Measurements from ENCODE around the gene LSMEM2. TPM values are rescaled to one million over a fixed set of nuclear protein-coding genes. Genes with fewer than 3 reads are reported as not detected.

Gene LSMEM2
- not detected in 2 replicates for polyA plus RNA-seq (2011; rRNA removed)
- not detected in 2 replicates for polyA minus RNA-seq (2011; rRNA and poly(A)+ RNA removed)

DNA sequence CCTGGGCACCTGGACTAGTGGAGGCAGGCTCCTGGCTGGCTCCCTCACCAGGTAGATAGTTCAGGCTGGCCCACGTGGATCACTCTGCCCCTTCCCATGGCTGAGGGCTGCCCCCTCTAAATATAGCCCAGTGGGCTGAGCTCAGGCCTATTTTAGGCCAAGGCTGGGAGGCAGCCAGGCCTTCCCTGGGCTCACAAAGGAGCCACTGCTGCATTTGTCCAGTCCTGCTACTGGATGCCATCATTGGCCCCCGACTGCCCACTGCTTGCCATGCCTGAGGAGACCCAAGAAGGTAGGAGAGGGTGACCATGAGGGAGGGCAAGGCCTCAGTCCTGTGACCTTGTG lies at the start of gene LSMEM2:
TSS of gene LSMEM2 (plus strand) at position 208 of the 345 bp plus-strand sequence. CDS start at position 235, 27 bp downstream.
- Histone ChIP-seq H3K4me3 (ENCODE audit: low read depth, low read length) (no peak within 1 kb of the TSS), H3K27ac (ENCODE audit: low read depth, low read length) (no peak within 1 kb of the TSS), H3K9me3 (ENCODE audit: control insufficient read depth, insufficient read depth, low read length) (no peaks in the 10 kb centered on the region; the same call in 1 of the 2 replicates), H3K27me3 (ENCODE audit: control insufficient read depth, insufficient read depth, low read length) (peaks cover 19% of the 10 kb centered on the region)
- POLR2A ChIA-PET, result interaction anchor here (0.8 to 1.4 kb wide), 3 partner anchors 12 to 43 kb away, joined by 3 to 6 read pairs (median 5); partner anchors contain the start of gene GNAI2
- TF ChIP-seq, protein P1, sequence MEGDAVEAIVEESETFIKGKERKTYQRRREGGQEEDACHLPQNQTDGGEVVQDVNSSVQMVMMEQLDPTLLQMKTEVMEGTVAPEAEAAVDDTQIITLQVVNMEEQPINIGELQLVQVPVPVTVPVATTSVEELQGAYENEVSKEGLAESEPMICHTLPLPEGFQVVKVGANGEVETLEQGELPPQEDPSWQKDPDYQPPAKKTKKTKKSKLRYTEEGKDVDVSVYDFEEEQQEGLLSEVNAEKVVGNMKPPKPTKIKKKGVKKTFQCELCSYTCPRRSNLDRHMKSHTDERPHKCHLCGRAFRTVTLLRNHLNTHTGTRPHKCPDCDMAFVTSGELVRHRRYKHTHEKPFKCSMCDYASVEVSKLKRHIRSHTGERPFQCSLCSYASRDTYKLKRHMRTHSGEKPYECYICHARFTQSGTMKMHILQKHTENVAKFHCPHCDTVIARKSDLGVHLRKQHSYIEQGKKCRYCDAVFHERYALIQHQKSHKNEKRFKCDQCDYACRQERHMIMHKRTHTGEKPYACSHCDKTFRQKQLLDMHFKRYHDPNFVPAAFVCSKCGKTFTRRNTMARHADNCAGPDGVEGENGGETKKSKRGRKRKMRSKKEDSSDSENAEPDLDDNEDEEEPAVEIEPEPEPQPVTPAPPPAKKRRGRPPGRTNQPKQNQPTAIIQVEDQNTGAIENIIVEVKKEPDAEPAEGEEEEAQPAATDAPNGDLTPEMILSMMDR (IDR thresholded peaks at IDR 0.05; ENCODE audit: low read depth, low read length), result no peak
- CTCF ChIA-PET, result interaction anchor here (1.0 to 2.2 kb wide), 2 partner anchors 19 to 87 kb away, joined by 3 to 9 read pairs; no protein-coding TSS in a partner anchor
- DNase-seq (ENCODE audit: low read depth, low spot score), result no peak

DNA sequence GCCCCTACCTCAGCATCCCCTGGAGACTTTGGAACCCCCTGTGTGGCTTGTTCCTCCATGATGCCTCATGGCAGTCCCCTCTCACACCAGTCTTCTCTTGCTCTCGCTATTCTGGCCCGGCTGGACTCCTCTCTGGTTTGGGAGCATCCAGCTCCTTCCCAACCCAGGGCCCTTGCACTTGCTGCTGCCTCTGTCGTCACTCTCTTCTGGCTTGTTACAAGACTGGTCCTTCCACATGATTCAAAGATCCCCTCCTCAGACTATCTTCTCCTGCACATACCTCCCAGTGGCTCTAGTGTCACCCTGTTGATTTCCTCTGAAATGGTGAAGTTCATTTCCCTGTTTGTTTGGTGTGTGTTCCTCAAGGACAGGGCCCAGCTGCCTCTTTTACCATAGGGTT lies 49.4 kb upstream of the LSMEM2 start:
- DNase-seq (ENCODE audit: low read depth, low spot score), result no peak
- Histone ChIP-seq H3K9me3 (ENCODE audit: control insufficient read depth, insufficient read depth, low read length) (no peaks in the 10 kb centered on the region; the same call in 1 of the 2 replicates), H3K27me3 (ENCODE audit: control insufficient read depth, insufficient read depth, low read length) (no peaks in the 10 kb centered on the region), H3K4me3 (ENCODE audit: low read depth, low read length) (no peak overlapping the region), H3K27ac (ENCODE audit: low read depth, low read length) (no peak overlapping the region)
- CTCF ChIA-PET, result interaction anchor here (1.0 to 5.5 kb wide), 2 partner anchors 17 to 31 kb away, joined by 5 to 45 read pairs; no protein-coding TSS in a partner anchor
- POLR2A ChIA-PET, result no interaction called here
- TF ChIP-seq, protein P1 (IDR thresholded peaks at IDR 0.05; ENCODE audit: low read depth, low read length), result no peak

DNA sequence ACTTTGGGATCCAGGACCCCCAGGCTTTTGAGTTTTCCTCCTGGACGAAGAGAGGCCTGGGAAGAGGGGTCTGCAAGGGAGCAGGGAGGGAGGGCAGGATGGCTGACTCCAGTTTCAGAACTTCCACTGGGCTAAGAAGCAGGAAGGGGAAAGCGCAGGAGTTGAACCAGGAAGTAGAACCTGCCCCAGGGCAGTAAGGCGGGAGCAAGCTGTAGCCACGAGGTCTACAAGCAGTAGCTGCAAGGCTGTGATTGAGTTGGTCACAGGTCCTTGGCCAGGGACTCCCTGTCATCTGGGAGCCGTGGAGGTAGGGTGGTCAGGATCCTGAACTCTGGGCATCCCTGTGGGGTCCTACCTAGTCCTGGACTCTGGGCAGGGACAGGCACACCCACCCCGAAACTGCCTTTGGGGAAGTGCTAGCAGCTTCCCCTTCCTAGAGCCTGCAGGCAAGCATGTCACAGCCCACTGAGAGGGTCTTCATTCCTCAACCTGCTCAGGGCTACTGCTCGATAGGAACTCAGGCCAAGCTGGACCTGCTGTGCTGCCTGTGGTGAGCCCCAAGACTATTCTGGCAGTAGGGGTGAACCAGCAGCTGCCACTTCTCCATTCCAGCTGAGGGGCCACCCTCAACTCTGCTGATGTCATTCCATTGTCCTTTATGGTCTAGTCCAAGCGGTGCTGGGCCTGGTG lies 48.6 kb upstream of the LSMEM2 start:
- ChIA-PET CTCF (interaction anchor here (1.0 to 1.9 kb wide), 2 partner anchors 17 to 30 kb away, joined by 4 to 12 read pairs; no protein-coding TSS in a partner anchor), POLR2A (interaction anchor here (1.5 kb wide), 1 partner anchor 34 kb away, joined by 7 read pairs; no protein-coding TSS in a partner anchor)
- no peaks in the 10 kb centered on the region; the same call in 1 of the 2 replicates for H3K9me3 ChIP-seq (ENCODE audit: control insufficient read depth, insufficient read depth, low read length)
- H3K27me3 ChIP-seq (ENCODE audit: control insufficient read depth, insufficient read depth, low read length), result no peaks in the 10 kb centered on the region
- H3K4me3 ChIP-seq (ENCODE audit: low read depth, low read length), result no peak overlapping the region
- no peak overlapping the region for H3K27ac ChIP-seq (ENCODE audit: low read depth, low read length)
- TF ChIP-seq, protein P1 (IDR thresholded peaks at IDR 0.05; ENCODE audit: low read depth, low read length), result no peak
- DNase-seq (ENCODE audit: low read depth, low spot score), result no peak

DNA sequence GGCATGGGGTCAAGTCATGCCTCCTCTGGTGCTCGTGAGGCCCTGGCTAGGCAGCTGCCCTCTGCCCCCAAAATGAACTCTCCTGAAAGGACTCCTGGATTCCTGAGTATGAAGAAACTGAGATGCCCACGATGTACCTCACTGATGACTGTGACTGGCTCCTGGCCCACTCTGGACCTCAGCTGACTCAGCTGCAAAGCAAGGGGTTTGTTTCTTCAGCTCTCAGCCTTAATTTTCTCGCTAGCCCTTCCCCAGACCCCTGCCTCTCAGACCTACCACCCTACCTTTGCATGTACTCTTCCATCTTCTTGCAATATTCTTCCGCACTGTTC lies 48.1 kb upstream of the LSMEM2 start:
- Histone ChIP-seq H3K4me3 (ENCODE audit: low read depth, low read length) (no peak overlapping the region), H3K27me3 (ENCODE audit: control insufficient read depth, insufficient read depth, low read length) (no peaks in the 10 kb centered on the region), H3K9me3 (ENCODE audit: control insufficient read depth, insufficient read depth, low read length) (no peaks in the 10 kb centered on the region; the same call in 1 of the 2 replicates), H3K27ac (ENCODE audit: low read depth, low read length) (no peak overlapping the region)
- ChIA-PET POLR2A (interaction anchor here (1.5 kb wide), 1 partner anchor 34 kb away, joined by 7 read pairs; no protein-coding TSS in a partner anchor), CTCF (interaction anchor here (1.0 to 1.9 kb wide), 2 partner anchors 16 to 29 kb away, joined by 4 to 12 read pairs; no protein-coding TSS in a partner anchor)
- no peak for DNase-seq (ENCODE audit: low read depth, low spot score)
- TF ChIP-seq, protein P1 (IDR thresholded peaks at IDR 0.05; ENCODE audit: low read depth, low read length), result no peak

DNA sequence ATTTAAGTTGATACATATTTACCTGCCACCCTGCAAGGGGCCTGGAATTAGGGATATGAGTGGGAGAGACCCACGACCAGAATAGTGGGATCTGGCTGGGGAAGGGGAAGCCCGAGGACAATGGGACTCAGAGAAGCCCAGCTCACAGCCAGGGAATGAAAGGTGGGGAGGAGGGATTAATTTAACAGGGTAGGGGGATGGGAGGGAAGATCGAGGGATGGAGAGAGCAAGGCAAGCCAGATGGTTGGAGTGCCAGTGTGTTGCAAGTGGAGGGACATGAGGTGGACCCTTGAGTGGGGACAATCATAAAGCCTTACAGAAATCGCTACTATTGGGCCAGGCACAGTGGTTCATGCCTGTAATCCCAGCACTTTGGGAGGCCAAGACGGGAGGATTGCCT lies 47.3 kb upstream of the LSMEM2 start:
- Histone ChIP-seq H3K4me3 (ENCODE audit: low read depth, low read length) (no peak overlapping the region), H3K27me3 (ENCODE audit: control insufficient read depth, insufficient read depth, low read length) (no peaks in the 10 kb centered on the region), H3K9me3 (ENCODE audit: control insufficient read depth, insufficient read depth, low read length) (no peaks in the 10 kb centered on the region; the same call in 1 of the 2 replicates), H3K27ac (ENCODE audit: low read depth, low read length) (no peak overlapping the region)
- TF ChIP-seq, protein P1 (IDR thresholded peaks at IDR 0.05; ENCODE audit: low read depth, low read length), result no peak
- ChIA-PET POLR2A (no interaction called here), CTCF (interaction anchor here (1.0 to 1.9 kb wide), 3 partner anchors 15 to 37 kb away, joined by 3 to 12 read pairs (median 4); no protein-coding TSS in a partner anchor)
- DNase-seq (ENCODE audit: low read depth, low spot score), result no peak

Measured in AG04450 (cell line).